Measurements from ENCODE around the gene FRY.

FRY gene

GRCh38 chr13:32081591-32081990 is 50.0 kb downstream of the FRY start:
- DNase-seq (ENCODE audit: low read depth in 2 of 2): no peak

GRCh38 chr13:32086366-32086765 is 54.8 kb downstream of the FRY start:
- peak in 1 of 2 experiments; percentile 13 for DNase-seq (ENCODE audit: low read depth in 2 of 2)

DNA sequence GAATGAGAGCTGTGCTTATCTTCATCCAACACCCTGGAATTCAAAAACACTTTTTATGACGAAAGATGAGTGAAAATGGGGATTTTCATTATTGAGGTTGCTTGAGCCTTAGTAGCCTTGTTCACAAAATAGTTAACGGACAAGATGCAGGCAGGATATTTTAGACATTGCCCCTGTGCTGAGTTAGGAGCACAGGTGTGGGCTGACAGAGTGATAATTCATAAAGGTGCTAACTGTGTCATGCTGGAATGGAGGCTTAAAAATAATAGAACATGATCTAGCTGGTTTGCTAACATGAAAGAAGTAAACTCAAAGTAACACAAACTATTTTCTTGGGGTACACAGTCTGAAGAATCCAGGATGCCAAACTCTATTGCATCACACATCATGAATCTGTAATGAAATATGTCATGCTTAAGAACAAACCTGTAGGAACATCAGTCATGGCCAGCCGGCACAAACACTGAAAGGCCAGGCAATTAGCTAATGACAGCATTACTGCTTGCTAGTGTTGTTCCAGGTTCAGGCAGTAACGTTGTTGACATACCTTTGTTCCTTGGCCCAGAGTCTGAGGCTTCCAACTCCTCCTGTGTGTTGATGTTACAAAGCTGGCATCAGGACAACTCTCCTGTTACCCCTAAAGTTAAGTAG is 55.3 kb downstream of the FRY start:
- no peak for DNase-seq (ENCODE audit: low read depth in 2 of 2)

DNA sequence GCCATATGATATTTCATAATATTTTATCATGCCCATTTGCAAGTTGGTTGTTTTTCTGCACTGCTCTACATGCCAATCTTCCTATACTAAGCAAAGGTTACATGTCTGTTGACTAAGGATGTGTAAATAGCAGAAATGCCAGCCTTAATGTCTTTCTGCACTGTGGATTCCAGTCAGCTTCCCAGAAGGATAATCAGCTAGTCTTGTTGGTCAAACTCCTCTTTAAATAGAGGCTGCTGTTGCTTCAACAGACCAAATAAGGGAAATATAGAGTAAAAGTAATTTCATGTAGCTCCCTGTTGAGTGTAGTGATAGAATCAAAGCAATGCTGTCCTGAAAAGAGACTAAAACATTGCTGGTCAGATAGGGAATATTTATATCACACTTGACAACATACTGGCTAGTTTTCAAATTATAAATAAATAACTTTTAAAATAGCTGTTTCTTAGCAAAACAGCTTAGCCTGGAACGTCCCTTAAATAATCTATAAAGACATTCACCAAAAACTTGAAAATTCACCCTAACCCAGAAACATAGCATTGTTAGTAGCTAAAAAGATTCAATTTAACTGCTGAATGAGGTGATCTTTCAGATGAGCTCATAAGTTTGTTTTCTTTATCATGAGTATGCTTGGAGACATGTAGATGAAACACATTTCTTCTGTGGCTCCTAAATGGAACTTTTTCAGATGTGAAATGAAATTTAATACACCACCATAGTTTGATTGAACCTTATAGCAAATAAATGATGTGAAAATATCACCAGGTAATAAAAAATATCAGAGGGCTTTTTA is 56.6 kb downstream of the FRY start:
- DNase-seq (ENCODE audit: low read depth in 2 of 2): no peak

- no peak for DNase-seq (ENCODE audit: low read depth in 2 of 2)
These were observed 60.9 kb downstream of the FRY start for GRCh38 chr13:32092496-32092895.

DNA sequence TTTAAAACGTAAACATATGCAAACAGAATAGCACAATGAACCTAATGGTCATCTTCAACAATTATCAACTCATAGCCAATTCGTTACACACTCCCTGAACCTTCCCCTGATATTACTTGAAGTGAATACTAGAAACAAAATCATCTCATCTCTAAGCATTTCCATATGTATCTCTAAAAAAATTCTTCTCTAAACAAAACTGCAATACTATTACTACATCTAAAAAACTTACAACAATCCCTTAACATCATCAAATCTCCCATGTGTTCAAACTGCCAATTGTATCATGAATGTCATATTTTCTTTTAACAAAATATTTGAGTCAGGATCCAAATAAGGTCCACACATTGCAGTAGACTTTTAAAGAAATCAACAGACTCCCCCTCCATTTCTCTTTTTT is 61.4 kb downstream of the FRY start:
- no peak for DNase-seq (ENCODE audit: low read depth in 2 of 2)

DNA sequence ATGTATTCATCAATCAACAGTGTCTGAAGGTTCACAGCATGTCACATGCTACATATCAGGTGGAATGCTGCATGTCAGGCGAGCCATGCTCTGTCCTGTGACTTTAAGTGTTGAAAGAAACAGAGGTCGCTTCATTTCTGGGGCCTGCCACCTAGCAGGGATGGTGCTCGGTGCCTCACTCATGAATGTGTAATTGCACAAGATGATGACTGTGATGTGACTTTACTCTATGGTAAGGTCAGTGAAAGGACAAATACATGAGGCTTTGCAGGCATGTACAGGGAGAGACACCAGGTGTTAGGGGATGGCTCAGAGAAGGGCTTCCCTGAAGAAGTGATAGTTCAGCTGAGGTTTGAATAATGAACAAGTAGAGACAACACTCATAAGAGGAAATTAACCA is 66.7 kb downstream of the FRY start:
- no peak for DNase-seq (ENCODE audit: low read depth in 2 of 2)

DNA sequence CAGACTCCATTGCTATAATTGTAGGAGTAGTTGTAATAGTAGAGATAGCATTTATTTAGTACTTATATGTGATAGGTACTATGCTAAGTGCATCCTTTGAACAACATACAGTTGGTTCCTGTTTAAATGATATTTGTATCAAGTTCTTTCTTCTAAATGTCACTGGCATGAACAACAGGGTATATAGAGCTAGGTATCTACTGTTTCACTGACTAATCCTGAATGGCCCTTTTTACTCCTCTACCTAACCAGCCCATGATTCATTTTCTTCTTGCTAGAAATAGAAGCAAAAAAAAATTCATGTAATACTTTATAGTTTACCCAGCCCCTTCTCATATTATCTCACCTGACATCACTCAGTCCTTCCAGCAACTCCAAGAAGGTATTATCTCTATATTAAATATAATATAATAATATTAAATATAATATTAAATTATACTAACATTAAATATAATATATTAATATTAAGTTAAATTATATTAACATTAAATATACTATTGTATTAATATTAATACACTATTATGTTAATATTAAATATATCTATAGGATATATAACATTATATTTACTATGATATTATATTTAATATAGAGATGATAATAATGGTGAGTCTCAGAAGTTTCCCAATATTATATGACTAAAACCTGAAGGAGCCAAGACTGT is 74.2 kb downstream of the FRY start:
- DNase-seq (ENCODE audit: low read depth in 2 of 2): no peak

- no peak for DNase-seq (ENCODE audit: low read depth in 2 of 2)
These were observed 75.9 kb downstream of the FRY start for GRCh38 chr13:32107474-32107873.

DNA sequence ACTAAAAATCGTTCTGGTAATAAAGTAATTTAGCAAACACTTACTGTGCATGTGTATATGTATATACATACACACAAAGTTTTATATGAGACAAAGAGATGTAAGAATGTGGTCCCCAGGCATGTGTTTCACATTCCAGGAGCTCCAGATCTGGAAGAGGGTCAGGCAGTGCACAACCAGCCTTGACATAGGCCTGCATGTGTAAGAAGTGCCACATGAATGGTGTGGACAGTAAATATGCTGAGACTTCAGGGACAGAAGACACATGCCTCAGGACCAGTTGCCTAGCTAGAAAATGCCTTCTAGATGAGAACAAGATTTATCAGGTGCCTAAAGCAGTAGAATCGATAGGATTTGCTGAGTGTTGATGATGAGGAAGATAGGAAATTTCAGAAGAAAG is 76.4 kb downstream of the FRY start:
- DNase-seq (ENCODE audit: low read depth in 2 of 2): no peak

GRCh38 chr13:32113532-32113931 is 82.0 kb downstream of the FRY start:
- no peak for DNase-seq (ENCODE audit: low read depth in 2 of 2)

GRCh38 chr13:32114284-32114950 is 82.8 kb downstream of the FRY start:
- DNase-seq (ENCODE audit: low read depth in 2 of 2): no peak

GRCh38 chr13:32115066-32115465 is 83.5 kb downstream of the FRY start:
- DNase-seq (ENCODE audit: low read depth in 2 of 2): no peak

DNA sequence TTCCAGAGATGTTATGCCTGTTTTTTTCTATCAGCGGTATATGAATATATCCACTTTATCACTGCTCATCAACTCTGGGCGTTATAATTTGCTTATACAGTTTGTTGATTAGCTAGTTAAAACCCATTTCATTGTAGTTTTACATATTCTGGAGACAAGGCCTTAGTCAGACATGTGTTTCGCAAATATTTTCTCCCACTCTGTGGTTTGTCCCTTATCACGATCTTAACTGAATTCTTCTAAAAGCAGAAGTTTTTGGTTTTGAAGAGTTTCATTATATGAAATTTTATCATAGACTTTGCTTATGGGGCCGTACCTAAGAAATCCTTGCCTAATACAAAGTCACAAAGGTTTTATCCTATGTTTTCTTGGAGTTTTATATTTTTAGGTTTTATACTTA is 84.6 kb downstream of the FRY start:
- no peak for DNase-seq (ENCODE audit: low read depth in 2 of 2)

GRCh38 chr13:32117001-32117400 is 85.4 kb downstream of the FRY start:
- no peak for DNase-seq (ENCODE audit: low read depth in 2 of 2)

DNA sequence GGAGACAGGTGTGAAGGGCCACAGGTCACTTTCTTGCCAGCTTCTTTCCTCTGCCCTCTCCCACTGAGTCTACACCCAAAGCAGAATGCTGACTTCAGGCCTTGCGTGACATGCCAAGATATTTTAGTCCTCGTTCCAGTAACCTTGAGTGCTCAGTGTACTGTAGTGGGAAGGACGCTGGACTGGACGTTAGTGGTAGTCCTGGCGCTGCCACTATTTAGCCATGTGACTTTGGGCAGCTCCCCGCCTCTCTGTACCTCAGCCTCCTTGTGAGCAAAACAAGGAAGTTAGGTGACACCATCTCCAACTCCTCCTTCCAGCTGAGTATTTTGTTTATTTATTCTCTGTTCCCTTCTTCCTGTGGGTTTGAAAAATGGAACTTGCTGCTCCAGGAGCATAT is 86.1 kb downstream of the FRY start:
- no peak for DNase-seq (ENCODE audit: low read depth in 2 of 2)

DNA sequence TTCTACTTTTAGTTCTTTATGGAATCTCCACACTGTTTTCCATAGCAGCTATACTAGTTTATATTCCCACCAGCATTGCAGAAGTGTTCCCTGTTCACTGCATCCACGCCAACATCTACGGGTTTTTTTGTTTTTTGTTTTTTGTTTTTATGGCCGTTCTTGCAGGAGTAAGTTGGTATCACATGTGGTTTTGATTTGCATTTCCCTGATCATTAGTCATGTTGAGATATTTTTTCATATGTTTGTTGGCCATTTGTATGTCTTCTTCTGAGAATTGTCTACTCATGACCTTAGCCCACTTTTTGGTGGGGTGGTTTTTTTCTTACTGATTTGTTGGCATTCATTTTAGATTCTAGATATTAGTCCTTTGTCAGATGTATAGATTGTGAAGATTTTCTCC is 89.7 kb downstream of the FRY start:
- no peak for DNase-seq (ENCODE audit: low read depth in 2 of 2)

- no peak for DNase-seq (ENCODE audit: low read depth in 2 of 2)
These were observed 93.2 kb downstream of the FRY start for GRCh38 chr13:32124743-32125142.

GRCh38 chr13:32125221-32125689 is 93.7 kb downstream of the FRY start:
- DNase-seq (ENCODE audit: low read depth in 2 of 2): no peak

DNA sequence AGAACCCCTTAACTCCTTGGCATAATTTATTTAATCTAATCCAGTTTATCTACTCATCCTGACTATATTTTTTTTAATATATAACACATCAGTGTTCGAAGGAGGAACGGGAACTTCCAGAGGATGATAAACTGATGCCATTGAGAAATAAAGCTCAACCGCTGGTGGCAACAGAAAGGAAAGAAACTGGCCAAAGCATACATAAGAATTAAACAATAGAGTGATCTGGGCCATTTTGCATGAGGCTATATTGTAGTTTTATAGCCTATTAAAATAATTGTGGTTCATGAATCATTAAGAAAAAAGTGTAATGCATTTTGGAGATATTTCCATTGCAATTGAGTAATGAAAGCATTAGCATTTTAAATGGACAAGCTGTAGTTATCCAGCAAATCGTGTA is 94.2 kb downstream of the FRY start:
- peak in 1 of 2 experiments; percentile 12 for DNase-seq (ENCODE audit: low read depth in 2 of 2)

DNA sequence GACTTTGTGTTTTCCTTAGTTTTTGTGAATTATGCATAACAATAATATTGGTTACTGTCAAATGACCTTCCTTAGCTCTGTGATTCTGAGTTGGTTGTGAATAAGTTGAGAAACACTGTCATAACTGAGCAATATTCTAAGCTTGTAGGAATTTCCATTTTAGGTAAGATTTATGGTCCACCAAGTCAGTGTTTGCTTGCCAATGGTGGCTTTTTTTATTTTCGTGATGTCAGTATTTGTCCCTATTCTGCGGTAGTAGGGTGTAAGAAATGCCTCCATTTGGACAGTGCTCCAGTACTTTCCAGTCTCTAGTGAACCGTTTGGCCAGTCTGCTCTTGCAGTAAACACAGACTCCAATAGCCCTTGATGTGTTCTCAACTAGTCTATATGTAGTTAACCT is 94.7 kb downstream of the FRY start:
- DNase-seq (ENCODE audit: low read depth in 2 of 2): no peak

- DNase-seq (ENCODE audit: low read depth in 2 of 2): no peak
These were observed 95.2 kb downstream of the FRY start for GRCh38 chr13:32126756-32127155.

Data from fibroblast of skin of left biceps (primary cell).